MM.1S (cell line): ENCODE results near the gene WNK2.

Experiments
- EZH2 ChIP-seq: fragments of 300-600 bp; sonication (generic); optimal IDR thresholded peaks from 2 replicates; pipeline ENCODE3; 2017; ENCODE audit warnings: low read depth, mild to moderate bottlenecking, antibody characterized with exemption, low read length, mixed read lengths
- TF ChIP-seq, protein P1 (sequence below): fragments of 300-600 bp; sonication (generic); IDR thresholded peaks from 2 replicates; pipeline ENCODE4 v1.5.1; 2016; ENCODE audit warnings: antibody characterized with exemption, low read length, mixed read lengths

DNA sequence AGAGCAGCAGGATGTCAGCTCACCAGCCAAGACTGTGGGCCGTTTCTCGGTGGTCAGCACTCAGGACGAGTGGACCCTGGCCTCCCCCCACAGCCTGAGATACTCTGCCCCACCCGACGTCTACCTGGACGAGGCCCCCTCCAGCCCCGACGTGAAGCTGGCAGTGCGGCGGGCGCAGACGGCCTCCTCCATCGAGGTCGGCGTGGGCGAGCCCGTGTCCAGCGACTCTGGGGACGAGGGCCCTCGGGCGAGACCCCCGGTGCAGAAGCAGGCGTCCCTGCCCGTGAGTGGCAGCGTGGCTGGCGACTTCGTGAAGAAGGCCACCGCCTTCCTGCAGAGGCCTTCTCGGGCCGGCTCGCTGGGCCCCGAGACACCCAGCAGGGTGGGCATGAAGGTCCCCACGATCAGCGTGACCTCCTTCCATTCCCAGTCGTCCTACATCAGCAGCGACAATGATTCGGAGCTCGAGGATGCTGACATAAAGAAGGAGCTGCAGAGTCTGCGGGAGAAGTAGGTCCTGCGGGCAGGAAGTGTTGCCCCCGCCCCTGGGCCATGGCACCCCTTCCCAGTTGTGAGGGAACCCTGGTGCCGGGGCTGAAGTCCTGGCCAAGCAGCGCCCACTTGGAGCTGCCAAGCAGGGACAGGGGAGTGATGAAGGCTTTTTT lies 108.9 kb downstream of the WNK2 start:
- TF ChIP-seq, protein P1, sequence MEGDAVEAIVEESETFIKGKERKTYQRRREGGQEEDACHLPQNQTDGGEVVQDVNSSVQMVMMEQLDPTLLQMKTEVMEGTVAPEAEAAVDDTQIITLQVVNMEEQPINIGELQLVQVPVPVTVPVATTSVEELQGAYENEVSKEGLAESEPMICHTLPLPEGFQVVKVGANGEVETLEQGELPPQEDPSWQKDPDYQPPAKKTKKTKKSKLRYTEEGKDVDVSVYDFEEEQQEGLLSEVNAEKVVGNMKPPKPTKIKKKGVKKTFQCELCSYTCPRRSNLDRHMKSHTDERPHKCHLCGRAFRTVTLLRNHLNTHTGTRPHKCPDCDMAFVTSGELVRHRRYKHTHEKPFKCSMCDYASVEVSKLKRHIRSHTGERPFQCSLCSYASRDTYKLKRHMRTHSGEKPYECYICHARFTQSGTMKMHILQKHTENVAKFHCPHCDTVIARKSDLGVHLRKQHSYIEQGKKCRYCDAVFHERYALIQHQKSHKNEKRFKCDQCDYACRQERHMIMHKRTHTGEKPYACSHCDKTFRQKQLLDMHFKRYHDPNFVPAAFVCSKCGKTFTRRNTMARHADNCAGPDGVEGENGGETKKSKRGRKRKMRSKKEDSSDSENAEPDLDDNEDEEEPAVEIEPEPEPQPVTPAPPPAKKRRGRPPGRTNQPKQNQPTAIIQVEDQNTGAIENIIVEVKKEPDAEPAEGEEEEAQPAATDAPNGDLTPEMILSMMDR, result no peak
- no peak for TF ChIP-seq EZH2
